ENCODE results near the gene PRRG3.

Gene PRRG3

DNA sequence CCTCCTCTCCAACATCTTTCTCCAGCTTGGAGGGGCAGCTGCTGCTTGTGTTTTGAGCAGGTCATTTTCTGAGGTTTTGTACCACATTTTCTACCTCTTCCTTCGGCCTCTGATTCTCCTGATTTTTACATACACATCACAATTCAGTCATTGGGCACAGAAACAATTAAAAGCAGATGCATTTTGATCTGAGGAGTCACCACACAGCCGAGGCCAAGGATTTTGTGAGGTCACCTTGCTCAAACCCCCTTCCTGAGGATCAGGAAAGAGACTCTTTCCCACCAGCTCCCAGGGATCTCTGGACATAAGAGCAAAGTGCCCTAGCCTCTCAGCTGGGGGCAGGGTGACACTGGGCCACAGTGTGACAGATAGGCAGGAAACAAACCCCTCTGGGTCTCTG, 15.2 kb downstream of the PRRG3 start:
- DNase-seq, result no peak

DNA sequence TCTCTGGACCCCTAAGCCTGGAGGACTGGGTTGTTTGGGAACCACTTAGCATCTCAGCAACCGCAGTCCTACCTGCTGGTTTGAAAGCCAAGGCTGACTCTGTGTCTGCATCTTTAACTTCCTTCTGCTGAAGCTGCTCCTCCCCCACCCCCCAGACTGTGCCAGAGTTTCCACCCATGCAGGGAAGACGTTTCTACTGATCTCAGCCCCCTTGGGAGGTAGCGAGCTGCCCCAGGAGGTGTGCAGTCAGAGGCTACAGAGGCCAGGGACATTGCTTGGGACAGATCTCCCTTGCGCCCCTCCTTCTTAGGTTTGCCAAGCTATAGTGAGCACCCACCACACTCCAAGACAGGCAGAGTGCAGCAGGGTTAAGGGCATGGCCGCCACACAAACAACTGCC, 15.9 kb downstream of the PRRG3 start:
- DNase-seq, result no peak

GRCh38 chrX:151711787-151712186, 16.5 kb downstream of the PRRG3 start:
- DNase-seq, result no peak

DNA sequence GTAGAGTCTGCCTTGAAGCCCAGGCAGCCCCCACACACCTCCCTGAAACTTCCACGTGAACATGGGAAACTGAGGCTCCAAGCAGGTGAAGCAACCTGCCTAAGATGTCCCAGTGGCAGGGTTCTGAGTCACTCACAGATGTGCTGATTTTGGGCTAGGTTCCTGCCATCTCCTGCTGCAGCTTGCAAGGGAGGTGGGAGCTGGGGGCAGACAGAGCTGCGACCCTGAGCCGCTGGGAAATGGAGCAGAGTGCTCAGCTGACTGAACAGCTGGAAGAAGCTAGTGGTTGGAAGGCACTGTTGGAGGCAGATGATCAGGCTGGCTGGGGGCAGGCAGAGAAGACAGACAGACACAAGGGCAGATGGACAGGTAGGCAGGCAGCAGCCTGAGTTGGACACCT, 17.0 kb downstream of the PRRG3 start:
- no peak for DNase-seq

DNA sequence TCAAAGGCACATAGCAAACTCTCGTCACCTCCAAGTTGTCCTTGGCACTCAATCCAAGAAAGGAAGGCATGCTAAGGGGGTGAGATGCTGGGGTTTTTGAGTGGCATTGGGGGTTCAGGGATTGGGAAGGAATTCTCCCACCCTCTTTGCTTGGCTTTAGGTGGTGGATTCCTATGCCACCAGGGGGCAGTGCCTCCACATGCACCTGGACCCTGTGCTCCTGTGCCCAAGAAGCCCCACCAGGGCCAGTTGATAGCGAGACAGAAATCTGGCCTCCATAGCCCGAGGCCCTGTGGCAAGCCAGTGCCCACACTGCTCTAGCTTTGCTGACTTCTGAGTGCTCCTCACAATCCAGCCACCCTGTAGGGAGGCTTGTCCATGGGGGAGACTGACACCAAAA, 18.6 kb downstream of the PRRG3 start:
- DNase-seq, result no peak

DNA sequence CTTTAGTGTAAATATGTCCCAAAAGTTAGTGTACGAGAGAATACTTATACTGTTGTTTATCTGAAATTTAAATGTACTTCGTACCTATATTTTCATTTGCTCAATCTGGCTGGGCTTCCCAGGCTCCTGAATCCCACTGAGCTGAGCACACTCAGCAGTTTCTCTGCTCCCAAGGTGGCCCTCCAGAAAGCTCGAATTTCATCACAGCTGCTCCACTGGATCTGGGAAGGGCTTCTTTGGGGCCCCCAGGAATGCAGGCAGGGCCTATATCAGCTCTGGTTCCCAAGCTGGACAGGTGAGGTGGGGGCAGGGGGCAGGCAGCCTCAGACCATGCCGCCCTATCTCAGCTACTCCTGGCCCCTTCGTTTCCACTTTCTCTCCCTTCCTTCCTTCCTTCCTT, 19.1 kb downstream of the PRRG3 start:
- no peak for DNase-seq

GRCh38 chrX:151715752-151716151, 20.5 kb downstream of the PRRG3 start, which contains the start of gene FATE1:
Gene FATE1 (plus strand): TSS chrX:151716035. CDS start chrX:151716120, 85 bp downstream.
- no peak for DNase-seq

- no peak for DNase-seq
Observed at GRCh38 chrX:151722241-151722846, 27.1 kb downstream of the PRRG3 start.

GRCh38 chrX:151723156-151723760, 28.0 kb downstream of the PRRG3 start:
- no peak for DNase-seq

DNA sequence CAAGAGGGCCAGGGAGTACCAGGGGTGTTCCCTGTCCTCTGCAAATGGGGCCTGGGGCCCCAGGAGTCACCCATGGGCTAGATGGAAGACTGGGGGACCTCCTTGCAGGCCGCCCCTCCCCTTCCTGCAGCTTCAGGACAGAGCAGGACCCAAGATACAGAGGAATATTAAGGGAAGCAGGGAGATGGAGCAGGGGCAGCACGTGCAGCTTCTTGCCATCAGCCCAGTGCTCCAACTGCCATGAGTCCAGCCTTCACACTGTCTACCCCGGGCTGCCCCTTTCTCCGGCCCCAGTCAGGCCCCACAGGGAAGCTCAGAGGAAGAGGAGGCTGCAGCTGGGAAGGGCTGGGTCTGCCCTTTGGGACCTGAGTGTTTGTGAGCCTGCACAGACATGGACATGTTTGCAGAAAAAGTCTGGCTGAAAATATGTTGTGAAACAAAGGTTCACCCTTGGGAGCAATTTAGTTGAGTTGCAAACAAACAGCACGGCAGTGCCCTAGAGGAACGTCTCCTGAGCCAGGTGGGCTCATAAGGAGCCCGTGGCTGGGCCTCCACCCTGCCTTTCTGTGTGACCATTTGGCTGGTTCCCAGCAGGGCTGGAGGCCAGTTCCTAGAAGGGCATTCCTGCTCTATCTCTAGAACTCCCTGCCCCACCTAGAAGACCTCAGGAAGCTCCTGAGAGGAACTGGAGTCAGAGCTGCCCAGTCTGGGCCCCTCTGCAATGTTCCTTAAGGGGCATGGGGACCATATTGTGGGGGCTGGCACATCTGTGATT, 29.5 kb downstream of the PRRG3 start:
- DNase-seq, result no peak

DNA sequence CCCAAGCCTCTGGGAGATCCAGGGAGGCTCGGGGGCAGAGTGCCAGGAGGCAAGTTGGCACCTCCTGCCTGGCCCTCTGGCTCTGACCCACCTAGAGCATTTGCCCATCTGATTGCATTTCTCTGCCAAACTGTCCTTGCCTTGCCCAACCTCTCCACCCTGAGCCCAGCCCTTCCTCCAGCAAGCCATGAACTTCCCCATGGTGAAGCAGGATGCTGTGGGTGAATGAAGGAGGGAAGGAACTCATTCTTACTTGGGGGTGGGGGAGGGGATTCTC, 30.0 kb downstream of the PRRG3 start:
- DNase-seq, result no peak

DNA sequence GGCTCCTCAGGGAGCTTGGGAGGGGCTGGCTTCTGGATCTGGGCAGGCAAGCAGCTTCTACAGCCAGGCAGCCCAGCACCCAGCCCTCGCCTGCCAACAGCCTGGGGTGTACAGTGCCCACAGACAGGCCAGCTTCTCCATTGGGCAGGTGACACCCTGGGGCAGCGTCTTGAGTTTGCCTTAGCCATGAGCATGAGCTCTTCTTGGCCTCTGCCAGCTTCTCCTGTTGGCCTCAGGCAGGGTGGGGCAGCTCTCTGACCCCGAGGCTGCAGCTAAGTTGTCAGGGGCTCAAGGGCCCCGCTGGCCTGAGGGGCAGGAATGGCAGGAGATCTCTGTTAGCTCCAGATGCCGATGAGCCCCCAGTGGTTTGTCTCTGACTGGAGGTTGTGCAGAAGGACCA, 31.5 kb downstream of the PRRG3 start:
- DNase-seq, result no peak

GRCh38 chrX:151727346-151727745, 32.1 kb downstream of the PRRG3 start:
- no peak for DNase-seq

GRCh38 chrX:151729056-151729725, 33.9 kb downstream of the PRRG3 start:
- DNase-seq, result no peak

GRCh38 chrX:151734446-151734845, 39.2 kb downstream of the PRRG3 start, which contains the start of gene CNGA2:
Gene CNGA2 (plus strand): TSS chrX:151734746. CDS start chrX:151738484, 3,738 bp downstream.
- DNase-seq, result no peak

DNA sequence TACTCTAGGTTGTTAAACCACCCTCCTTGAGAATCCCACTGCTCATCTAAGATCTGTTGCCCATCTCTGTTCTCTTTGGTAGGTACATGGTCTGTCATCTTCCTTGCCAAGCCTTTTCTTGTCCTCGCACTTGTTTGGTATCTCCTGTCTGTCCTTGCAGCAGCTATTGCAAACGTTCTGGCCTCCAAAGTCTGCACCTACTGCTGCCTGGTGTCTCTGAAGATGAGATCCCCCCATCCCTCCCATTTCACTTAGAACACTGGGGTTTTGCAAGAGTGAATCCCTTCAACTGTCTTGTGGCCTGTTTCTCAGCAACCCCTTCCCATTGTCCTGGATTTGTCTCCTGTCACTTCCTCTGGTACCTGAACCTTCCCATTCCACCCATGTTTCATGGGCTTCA, 40.0 kb downstream of the PRRG3 start:
- DNase-seq, result no peak

GRCh38 chrX:151736685-151737084, 41.4 kb downstream of the PRRG3 start:
- no peak for DNase-seq

DNA sequence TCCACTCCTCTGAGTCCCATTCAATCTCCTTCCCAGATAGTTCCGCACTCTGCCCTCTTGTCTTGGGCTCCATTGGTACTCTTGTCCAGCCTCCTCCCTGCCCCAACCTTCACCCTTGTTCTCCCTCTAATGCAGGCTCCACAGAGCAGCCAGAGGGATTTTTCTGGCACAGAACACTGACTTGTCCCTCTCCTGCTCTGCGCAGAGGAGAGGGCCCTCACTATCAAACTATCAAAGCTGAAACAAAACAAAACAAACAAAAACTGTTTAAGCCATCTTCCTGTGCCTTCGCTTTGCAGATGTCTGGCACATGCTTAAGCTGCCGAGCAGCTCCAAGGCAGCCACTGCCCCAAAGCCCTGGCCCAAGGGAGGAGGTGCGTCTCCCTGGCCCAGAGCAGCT, 42.2 kb downstream of the PRRG3 start:
- DNase-seq, result no peak

DNA sequence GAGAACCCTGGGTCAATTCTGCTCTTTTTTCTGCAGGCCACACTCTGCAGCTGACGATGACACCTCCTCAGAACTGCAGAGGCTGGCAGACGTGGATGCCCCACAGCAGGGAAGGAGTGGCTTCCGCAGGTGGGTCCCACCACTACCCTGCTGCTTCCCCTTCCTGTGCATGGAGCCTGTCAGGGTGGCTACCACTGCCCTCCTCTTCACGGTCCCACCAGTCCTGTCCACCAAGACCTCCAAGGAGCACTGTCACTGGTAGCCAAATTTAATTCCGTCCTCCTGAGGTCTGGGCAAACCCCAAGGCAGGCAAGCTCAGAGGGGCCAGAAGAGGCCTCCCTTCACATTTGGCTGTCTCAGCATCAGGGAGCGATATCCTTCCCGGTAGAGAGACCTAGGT, 43.5 kb downstream of the PRRG3 start:
- DNase-seq, result no peak

GRCh38 chrX:151741606-151742005, 46.3 kb downstream of the PRRG3 start:
- no peak for DNase-seq

- no peak for DNase-seq
Observed at GRCh38 chrX:151742311-151742710, 47.1 kb downstream of the PRRG3 start.

- DNase-seq, result no peak
Observed at GRCh38 chrX:151743651-151744470, 48.6 kb downstream of the PRRG3 start.

DNA sequence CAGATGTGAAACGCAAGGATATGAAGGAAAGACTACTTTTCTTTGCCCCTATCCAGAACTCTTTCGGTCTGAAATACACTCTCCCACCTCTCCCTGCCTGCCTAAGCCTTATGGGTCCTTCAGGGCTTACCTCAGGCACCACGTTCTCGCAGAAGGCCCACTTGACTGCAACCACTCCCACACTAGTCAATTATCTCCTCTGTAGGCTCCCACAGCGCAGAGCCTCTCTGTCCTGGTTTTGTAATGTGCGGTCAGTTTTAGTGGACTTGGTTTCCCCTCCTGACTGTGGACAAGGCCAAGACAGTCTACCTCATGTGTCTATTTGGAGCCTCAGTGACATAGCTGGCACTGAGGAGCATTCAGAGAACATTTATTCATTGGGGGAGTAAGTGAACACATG, 50.4 kb downstream of the PRRG3 start:
- DNase-seq, result no peak

Measured in DMS 273 treated with DMSO at 0.1 percent for 48 hours (cell line).